ENCODE data around the gene LILRA5.

GRCh38 chr19:54307389-54308020 lies 5.5 kb downstream of the LILRA5 start:
- TF ChIP-seq CTCF (IDR thresholded peaks at IDR 0.05), result no peak
- no peak for TF ChIP-seq POLR2A (IDR thresholded peaks at IDR 0.05)
